HepG2 (cell line): ENCODE results near the gene DEDD2. TPM values are rescaled to one million over a fixed set of nuclear protein-coding genes. Genes with fewer than 3 reads are reported as not detected.
A peak's percentile ranks its signal among the peaks of the same experiment; 100 is the strongest.

ENCODE experiments used
- ARHGAP35 ChIP-seq: sonication (generic); formaldehyde crosslinking; IDR thresholded peaks from 2 replicates; pipeline ENCODE4 v1.9.0; 2022; ENCODE audit warnings: mild to moderate bottlenecking, inconsistent platforms, moderate library complexity, missing genetic modification reagents, borderline replicate concordance
- FOSL2 ChIP-seq: sonication (generic); formaldehyde crosslinking; IDR thresholded peaks from 2 replicates; pipeline ENCODE4 v1.4.0; 2020; ENCODE audit warnings: missing genetic modification reagents
- FOXK1 ChIP-seq: sonication (generic); formaldehyde crosslinking; IDR thresholded peaks from 2 replicates; pipeline ENCODE4 v1.4.0; 2020; ENCODE audit warnings: low read depth, missing genetic modification reagents, borderline replicate concordance
- HES4 ChIP-seq: sonication (generic); formaldehyde crosslinking; IDR thresholded peaks from 2 replicates; pipeline ENCODE4 v1.9.0; 2021; ENCODE audit warnings: mild to moderate bottlenecking, missing genetic modification reagents, borderline replicate concordance
- MED1 ChIP-seq: sonication (generic); formaldehyde crosslinking; IDR thresholded peaks from 2 replicates; pipeline ENCODE4 v1.4.0; 2020; ENCODE audit warnings: missing genetic modification reagents
- MIXL1 ChIP-seq: IDR thresholded peaks from 2 replicates; pipeline ENCODE4 v1.6.1; 2016
- NFE2L1 ChIP-seq: sonication (generic); formaldehyde crosslinking; IDR thresholded peaks from 2 replicates; pipeline ENCODE4 v1.4.0; 2020; ENCODE audit warnings: missing genetic modification reagents, mild to moderate bottlenecking, borderline replicate concordance
- PAX8 ChIP-seq: sonication (generic); formaldehyde crosslinking; IDR thresholded peaks from 2 replicates; pipeline ENCODE4 v1.8.0; 2022; ENCODE audit warnings: mild to moderate bottlenecking, missing genetic modification reagents, borderline replicate concordance
- RARA ChIP-seq: IDR thresholded peaks from 2 replicates; pipeline ENCODE4 v1.6.1; 2016; ENCODE audit warnings: missing genetic modification reagents, missing compliant biosample characterization
- TOE1 ChIP-seq: sonication (generic); formaldehyde crosslinking; IDR thresholded peaks from 2 replicates; pipeline ENCODE4 v1.4.0; 2020; ENCODE audit warnings: mild to moderate bottlenecking, missing genetic modification reagents
- ZBTB42 ChIP-seq: sonication (generic); formaldehyde crosslinking; IDR thresholded peaks from 2 replicates; pipeline ENCODE4 v1.5.0; 2020; ENCODE audit warnings: mild to moderate bottlenecking, missing genetic modification reagents
- ZNF275 ChIP-seq: sonication (generic); formaldehyde crosslinking; IDR thresholded peaks from 2 replicates; pipeline ENCODE4 v1.8.0; 2022; ENCODE audit warnings: missing genetic modification reagents, mild to moderate bottlenecking, inconsistent platforms, borderline replicate concordance
- ZNF329 ChIP-seq: sonication (generic); formaldehyde crosslinking; IDR thresholded peaks from 2 replicates; pipeline ENCODE4 v1.9.0; 2021; ENCODE audit warnings: low read depth, mild to moderate bottlenecking, missing genetic modification reagents
- ZNF331 ChIP-seq: sonication (generic); formaldehyde crosslinking; IDR thresholded peaks from 2 replicates; pipeline ENCODE4 v1.4.0; 2020; ENCODE audit warnings: missing genetic modification reagents
- ZNF382 ChIP-seq: sonication (generic); formaldehyde crosslinking; IDR thresholded peaks from 2 replicates; pipeline ENCODE4 v1.5.0; 2020; ENCODE audit warnings: missing genetic modification reagents, mild to moderate bottlenecking, borderline replicate concordance
- ZNF414 ChIP-seq: sonication (generic); formaldehyde crosslinking; IDR thresholded peaks from 2 replicates; pipeline ENCODE4 v1.5.0; 2020; ENCODE audit warnings: missing genetic modification reagents
- ZNF652 ChIP-seq: IDR thresholded peaks from 2 replicates; pipeline ENCODE4 v1.6.1; 2016; ENCODE audit warnings: low read depth, borderline replicate concordance
- polyA plus RNA-seq, 8 experiments: library from polyadenylated mRNA; depleted of rRNA in 3 of 8; stranded (reverse) in 7 of 8; unstranded in 1 of 8; fragments of >200 nt; fragmentation: Illumina TruSeq in 4 of 8; extraction: Trizol in 4 of 8; gene quantifications; 2 replicates each; pipeline versions ENCODE4 v1.2.1 to v1.2.3, GENCODE V29; 2011 to 2016; ENCODE audit warnings: low read depth in 4 of 8, missing spikeins in 1 of 8, mixed read lengths in 1 of 8; ENCODE audit not compliant: insufficient read depth in 1 of 8
- total RNA-seq, 5 experiments: library from RNA; depleted of rRNA; stranded (reverse); fragments of >200 nt; fragmentation: Illumina TruSeq; extraction: Trizol; gene quantifications; 2 replicates each; pipeline ENCODE4 v1.2.3, GENCODE V29; 2016; ENCODE audit warnings: low read depth in 1 of 5
- TF ChIP-seq, protein P1 (sequence below): IDR thresholded peaks from 2 replicates; pipeline ENCODE4 v1.4.0; 2020; ENCODE audit warnings: mild to moderate bottlenecking, missing genetic modification reagents
- TF ChIP-seq, protein P2 (sequence below): sonication (generic); formaldehyde crosslinking; IDR thresholded peaks from 2 replicates; pipeline ENCODE4 v1.5.0; 2020; ENCODE audit warnings: missing genetic modification reagents

DEDD2 gene
- total and polyA plus RNA-seq, 2 of the 13 experiments (the other 11 are each of a cell fraction or from before 2014, with no cell fraction given) = 19.2 to 24.7 TPM

DNA sequence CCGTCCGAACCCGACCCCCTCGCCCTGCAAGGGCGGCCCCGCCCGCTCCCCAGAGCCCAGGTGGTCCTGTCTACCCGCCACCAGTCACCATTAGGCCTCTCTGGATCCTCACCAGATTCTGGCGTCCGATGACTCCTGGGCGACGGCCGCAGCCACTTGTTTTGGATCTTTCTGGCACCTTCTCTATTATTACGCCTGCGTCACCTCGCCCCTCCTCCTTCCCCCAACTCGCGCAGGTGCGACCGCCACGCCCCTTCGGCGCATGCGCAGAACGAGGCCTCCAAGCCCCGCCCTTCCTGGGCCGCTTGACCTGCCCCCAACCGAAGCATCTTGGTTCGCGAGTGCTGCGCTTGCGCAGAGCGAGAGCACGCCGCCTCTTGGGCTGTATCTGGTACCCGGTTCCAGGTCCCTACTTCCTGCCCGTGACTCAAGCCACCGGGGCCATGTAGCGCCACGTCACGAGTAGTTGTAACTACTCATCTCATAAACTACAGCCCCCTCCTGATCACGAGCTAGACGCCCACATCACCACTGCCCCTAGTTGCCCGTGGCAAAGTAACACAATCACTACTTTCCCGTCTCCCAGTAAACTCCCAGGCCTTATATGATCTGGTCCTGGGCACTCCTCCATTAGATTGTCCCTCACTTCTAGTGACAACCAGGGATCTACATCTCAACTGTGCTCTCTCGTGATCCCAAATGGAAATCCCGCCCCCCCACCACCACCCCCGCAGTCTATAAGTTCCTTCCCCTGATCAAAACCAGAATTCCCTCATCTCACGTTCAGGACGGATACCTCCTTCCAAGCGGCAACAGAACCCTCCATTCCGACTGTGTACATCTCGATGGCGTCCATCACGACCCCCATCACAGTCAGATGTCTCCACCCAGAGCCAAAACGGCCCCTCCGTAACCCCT lies at the start of gene DEDD2 (continued):
- TF ChIP-seq ZNF414 (CRISPR knock-in tag) (peak; percentile 53), MED1 (CRISPR knock-in tag) (peak; percentile 26; the same call in 1 of the 2 replicates), FOXK1 (CRISPR knock-in tag) (peak; percentile 83; the same call in 1 of the 2 replicates), ZNF382 (CRISPR knock-in tag) (no peak), TOE1 (no peak), ZNF652 (CRISPR knock-in tag) (peak; percentile 11; the same call in 1 of the 2 replicates), ZNF275 (CRISPR knock-in tag) (peak; percentile 75; the same call in 1 of the 2 replicates), PAX8 (CRISPR knock-in tag) (no peak), ZBTB42 (CRISPR knock-in tag) (peak; percentile 9; the same call in 1 of the 2 replicates), ZNF331 (no peak), RARA (no peak), FOSL2 (CRISPR knock-in tag) (peak; percentile 27; the same call in 1 of the 2 replicates), ARHGAP35 (CRISPR knock-in tag) (no peak), MIXL1 (CRISPR knock-in tag) (peak; percentile 26; the same call in 1 of the 2 replicates), HES4 (CRISPR knock-in tag) (0 out of 2 replicates have a peak, but pooled peaks have one; percentile 21), ZNF329 (CRISPR knock-in tag) (no peak), NFE2L1 (no peak)
- TF ChIP-seq, protein P1, sequence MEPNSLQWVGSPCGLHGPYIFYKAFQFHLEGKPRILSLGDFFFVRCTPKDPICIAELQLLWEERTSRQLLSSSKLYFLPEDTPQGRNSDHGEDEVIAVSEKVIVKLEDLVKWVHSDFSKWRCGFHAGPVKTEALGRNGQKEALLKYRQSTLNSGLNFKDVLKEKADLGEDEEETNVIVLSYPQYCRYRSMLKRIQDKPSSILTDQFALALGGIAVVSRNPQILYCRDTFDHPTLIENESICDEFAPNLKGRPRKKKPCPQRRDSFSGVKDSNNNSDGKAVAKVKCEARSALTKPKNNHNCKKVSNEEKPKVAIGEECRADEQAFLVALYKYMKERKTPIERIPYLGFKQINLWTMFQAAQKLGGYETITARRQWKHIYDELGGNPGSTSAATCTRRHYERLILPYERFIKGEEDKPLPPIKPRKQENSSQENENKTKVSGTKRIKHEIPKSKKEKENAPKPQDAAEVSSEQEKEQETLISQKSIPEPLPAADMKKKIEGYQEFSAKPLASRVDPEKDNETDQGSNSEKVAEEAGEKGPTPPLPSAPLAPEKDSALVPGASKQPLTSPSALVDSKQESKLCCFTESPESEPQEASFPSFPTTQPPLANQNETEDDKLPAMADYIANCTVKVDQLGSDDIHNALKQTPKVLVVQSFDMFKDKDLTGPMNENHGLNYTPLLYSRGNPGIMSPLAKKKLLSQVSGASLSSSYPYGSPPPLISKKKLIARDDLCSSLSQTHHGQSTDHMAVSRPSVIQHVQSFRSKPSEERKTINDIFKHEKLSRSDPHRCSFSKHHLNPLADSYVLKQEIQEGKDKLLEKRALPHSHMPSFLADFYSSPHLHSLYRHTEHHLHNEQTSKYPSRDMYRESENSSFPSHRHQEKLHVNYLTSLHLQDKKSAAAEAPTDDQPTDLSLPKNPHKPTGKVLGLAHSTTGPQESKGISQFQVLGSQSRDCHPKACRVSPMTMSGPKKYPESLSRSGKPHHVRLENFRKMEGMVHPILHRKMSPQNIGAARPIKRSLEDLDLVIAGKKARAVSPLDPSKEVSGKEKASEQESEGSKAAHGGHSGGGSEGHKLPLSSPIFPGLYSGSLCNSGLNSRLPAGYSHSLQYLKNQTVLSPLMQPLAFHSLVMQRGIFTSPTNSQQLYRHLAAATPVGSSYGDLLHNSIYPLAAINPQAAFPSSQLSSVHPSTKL (CRISPR knock-in tag) = no peak
- TF ChIP-seq, protein P2, sequence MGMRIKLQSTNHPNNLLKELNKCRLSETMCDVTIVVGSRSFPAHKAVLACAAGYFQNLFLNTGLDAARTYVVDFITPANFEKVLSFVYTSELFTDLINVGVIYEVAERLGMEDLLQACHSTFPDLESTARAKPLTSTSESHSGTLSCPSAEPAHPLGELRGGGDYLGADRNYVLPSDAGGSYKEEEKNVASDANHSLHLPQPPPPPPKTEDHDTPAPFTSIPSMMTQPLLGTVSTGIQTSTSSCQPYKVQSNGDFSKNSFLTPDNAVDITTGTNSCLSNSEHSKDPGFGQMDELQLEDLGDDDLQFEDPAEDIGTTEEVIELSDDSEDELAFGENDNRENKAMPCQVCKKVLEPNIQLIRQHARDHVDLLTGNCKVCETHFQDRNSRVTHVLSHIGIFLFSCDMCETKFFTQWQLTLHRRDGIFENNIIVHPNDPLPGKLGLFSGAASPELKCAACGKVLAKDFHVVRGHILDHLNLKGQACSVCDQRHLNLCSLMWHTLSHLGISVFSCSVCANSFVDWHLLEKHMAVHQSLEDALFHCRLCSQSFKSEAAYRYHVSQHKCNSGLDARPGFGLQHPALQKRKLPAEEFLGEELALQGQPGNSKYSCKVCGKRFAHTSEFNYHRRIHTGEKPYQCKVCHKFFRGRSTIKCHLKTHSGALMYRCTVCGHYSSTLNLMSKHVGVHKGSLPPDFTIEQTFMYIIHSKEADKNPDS (CRISPR knock-in tag) = peak; percentile 77
